Measurements from ENCODE around the gene PHLDB1. TPM values are rescaled to one million over a fixed set of nuclear protein-coding genes. Genes with fewer than 3 reads are reported as not detected.
A peak's percentile ranks its signal among the peaks of the same experiment; 100 is the strongest.

Gene PHLDB1
- total RNA-seq, 2 donors from 2014 or later = 102 to 105 TPM

- no peak for TF ChIP-seq CTCF (IDR thresholded peaks at IDR 0.05)
- no peak for DNase-seq (ENCODE audit: low spot score)
- Histone ChIP-seq H3K36me3 (peaks cover 27% of the 10 kb centered on the region), H3K9me3 (no peaks in the 10 kb centered on the region), H3K4me1 (peaks cover 0 to 67% of the 10 kb centered on the region in 2 donors), H3K27me3 (no peaks in the 10 kb centered on the region), H3K4me3 (no peak overlapping the region), H3K27ac (peak overlapping the region; percentile 78 to 90)
Measured at GRCh38 chr11:118604566-118604965, 2.8 kb upstream of the PHLDB1 start.

- peak; percentile 90 for DNase-seq (ENCODE audit: low spot score)
- Histone ChIP-seq H3K4me1 (peaks cover 0 to 75% of the 10 kb centered on the region in 2 donors), H3K27me3 (no peaks in the 10 kb centered on the region), H3K9me3 (no peaks in the 10 kb centered on the region), H3K27ac (peak overlapping the region; percentile 78 to 90), H3K4me3 (no peak overlapping the region), H3K36me3 (peaks cover 20% of the 10 kb centered on the region)
- no peak for TF ChIP-seq CTCF (IDR thresholded peaks at IDR 0.05)
Measured at GRCh38 chr11:118605116-118605867, 2.1 kb upstream of the PHLDB1 start.

- Histone ChIP-seq H3K27ac (peak overlapping the region; percentile 78 to 90), H3K36me3 (peaks cover 10% of the 10 kb centered on the region), H3K4me1 (peaks cover 0 to 77% of the 10 kb centered on the region in 2 donors), H3K27me3 (no peaks in the 10 kb centered on the region), H3K9me3 (no peaks in the 10 kb centered on the region), H3K4me3 (peak overlapping the region in 1 of 2 donors; percentile 72)
- TF ChIP-seq CTCF (IDR thresholded peaks at IDR 0.05) = no peak
- DNase-seq (ENCODE audit: low spot score) = peak; percentile 58
Measured at GRCh38 chr11:118606157-118606843, 1.1 kb upstream of the PHLDB1 start.

- H3K9me3 ChIP-seq = no peaks in the 10 kb centered on the region
- no peaks in the 10 kb centered on the region for H3K27me3 ChIP-seq
- peak overlapping the region; percentile 78 to 90 for H3K27ac ChIP-seq
- peaks cover 4% of the 10 kb centered on the region for H3K36me3 ChIP-seq
- H3K4me1 ChIP-seq = peaks cover 0 to 77% of the 10 kb centered on the region in 2 donors
- no peak for TF ChIP-seq CTCF (IDR thresholded peaks at IDR 0.05)
- H3K4me3 ChIP-seq = peak overlapping the region in 1 of 2 donors; percentile 72
- DNase-seq (ENCODE audit: low spot score) = peak; percentile 28
Measured at GRCh38 chr11:118606844-118607228, 579 bp upstream of the PHLDB1 start.

- Histone ChIP-seq H3K27ac (peak overlapping the region; percentile 89 to 90), H3K27me3 (no peaks in the 10 kb centered on the region), H3K4me3 (peak overlapping the region; percentile 57 to 72), H3K9me3 (no peaks in the 10 kb centered on the region), H3K4me1 (peaks cover 0 to 79% of the 10 kb centered on the region in 2 donors), H3K36me3 (peaks cover 4% of the 10 kb centered on the region)
- DNase-seq (ENCODE audit: low spot score) = peak; percentile 92
- no peak for TF ChIP-seq CTCF (IDR thresholded peaks at IDR 0.05)
Measured at GRCh38 chr11:118608360-118609227, 1.2 kb downstream of the PHLDB1 start.

Data from right atrium auricular region (tissue), 2 donors.